HCT116 (cell line): ENCODE data around the gene MIER2. TPM values are rescaled to one million over a fixed set of nuclear protein-coding genes. Genes with fewer than 3 reads are reported as not detected.
"Not testable (repeated sequence)": the region's sequence is repeated elsewhere in the genome, so short reads cannot be mapped to it uniquely, and the experiment has no call there.

ENCODE experiments used
- ATAC-seq: fragments of 200-7000 bp; cut with Tn5 transposase; 2 replicates; pipeline ENCODE4 v1.9.1; 2020; ENCODE audit warnings: mild to moderate bottlenecking, moderate library complexity
- BruUV-seq: library from RNA; stranded (reverse); fragments of 400-500 nt; replicated peaks from 2 replicates; lab custom pipeline; 2021; lab: Mats Ljungman, UMichigan
- CTCF ChIA-PET: fragments of 300-600 bp; sonication (Branson Sonifier 250); formaldehyde crosslinking; loops from one replicate; lab custom pipeline; 2021; ENCODE audit warnings: antibody characterized with exemption; lab: Charles Lee
- POLR2A ChIA-PET: fragments of 300-600, 350-600 bp; sonication (Branson Sonifier 250); formaldehyde crosslinking; loops from one replicate; lab custom pipeline; 2021; ENCODE audit warnings: antibody characterized with exemption; lab: Charles Lee
- RAD21 ChIA-PET, 2 experiments: fragments of 300-600 bp; sonication (Branson Sonifier 250); formaldehyde crosslinking; loops; one replicate each; lab custom pipeline; 2023; ENCODE audit warnings: low total read pairs in 2 of 2; ENCODE audit not compliant: uncharacterized antibody in 2 of 2, unreplicated experiment in 2 of 2, low non-redundant PET in 1 of 2; lab: Charles Lee
- DNase-seq: peaks from one replicate; pipeline ENCODE4 v3.0.0-alpha.2; 2010; ENCODE audit warnings: low read depth, low spot score
- H2AFZ ChIP-seq: fragments of 200-600 bp; shearing (Covaris generic), sonication (generic); 2 replicates; pipeline ENCODE4 v1.6.1; 2017; ENCODE audit warnings: low read depth, mixed run types, mixed read lengths, antibody characterized with exemption, low read length; ENCODE audit not compliant: poor library complexity, severe bottlenecking
- H3K27ac ChIP-seq: 2 replicates; pipeline ENCODE4 v1.5.1; 2012; ENCODE audit warnings: low read depth, low read length
- H3K27me3 ChIP-seq: fragments of 200-600 bp; sonication (generic); 2 replicates; pipeline ENCODE4 v1.6.1; 2016; ENCODE audit warnings: mixed run types, low read length, mixed read lengths; ENCODE audit not compliant: insufficient read depth
- H3K36me3 ChIP-seq, 2 experiments: fragments of 200-500 bp in 1 of 2; fragments of 200-600 bp in 1 of 2; sonication (Bioruptor generic) in 1 of 2; sonication (generic) in 1 of 2; 2 replicates each; pipeline versions ENCODE4 v1.5.1 to v1.6.1; 2014 to 2016; ENCODE audit warnings: low read length in 2 of 2, inconsistent platforms in 1 of 2, mixed read lengths in 1 of 2, mixed run types in 1 of 2; ENCODE audit not compliant: insufficient read depth in 2 of 2, control insufficient read depth in 1 of 2
- H3K4me1 ChIP-seq, 2 experiments: fragments of 200-600 bp in 1 of 2; sonication (generic) in 1 of 2; 2 replicates each; pipeline versions ENCODE4 v1.5.1 to v1.6.1; 2012 to 2017; ENCODE audit warnings: low read length in 2 of 2, inconsistent platforms in 1 of 2, mild to moderate bottlenecking in 1 of 2, mixed read lengths in 1 of 2, mixed run types in 1 of 2, moderate library complexity in 1 of 2; ENCODE audit not compliant: insufficient read depth in 2 of 2, control insufficient read depth in 1 of 2
- H3K4me2 ChIP-seq: fragments of 200-600 bp; sonication (generic); 2 replicates; pipeline ENCODE4 v1.6.1; 2017; ENCODE audit warnings: mixed run types, low read length, mixed read lengths
- H3K4me3 ChIP-seq, 2 experiments: fragments of 200-600 bp in 1 of 2; sonication (generic) in 1 of 2; replicated peaks in 1 of 2; 2 replicates each; pipeline ENCODE4 v1.5.1; 2011 to 2016; ENCODE audit warnings: low read length in 2 of 2, control low read depth in 1 of 2, low read depth in 1 of 2, mild to moderate bottlenecking in 1 of 2, mixed read lengths in 1 of 2, mixed run types in 1 of 2
- H3K79me2 ChIP-seq: fragments of 200-600 bp; sonication (generic); 2 replicates; pipeline ENCODE4 v1.6.1; 2017; ENCODE audit warnings: mild to moderate bottlenecking, mixed run types, low read length, moderate library complexity, mixed read lengths; ENCODE audit not compliant: insufficient read depth
- H3K9ac ChIP-seq: fragments of 200-600 bp; sonication (generic); 2 replicates; pipeline ENCODE4 v1.6.1; 2016; ENCODE audit warnings: low read length, mixed read lengths
- H3K9me2 ChIP-seq: fragments of 200-600 bp; sonication (generic), shearing (Covaris generic); 2 replicates; pipeline ENCODE4 v1.6.1; 2017; ENCODE audit warnings: mixed run types, mild to moderate bottlenecking, moderate library complexity; ENCODE audit not compliant: insufficient read depth
- H3K9me3 ChIP-seq, 2 experiments: fragments of 200-500 bp in 1 of 2; fragments of 200-600 bp in 1 of 2; sonication (Bioruptor generic) in 1 of 2; sonication (generic) in 1 of 2; 2 replicates each; pipeline ENCODE4 v1.6.1; 2014 to 2017; ENCODE audit warnings: low read length in 2 of 2, mixed read lengths in 2 of 2, inconsistent platforms in 1 of 2, low read depth in 1 of 2, mild to moderate bottlenecking in 1 of 2, mixed run types in 1 of 2, moderate library complexity in 1 of 2; ENCODE audit not compliant: control insufficient read depth in 1 of 2, insufficient read depth in 1 of 2
- H4K20me1 ChIP-seq: fragments of 200-600 bp; sonication (generic), shearing (Covaris generic); 2 replicates; pipeline ENCODE4 v1.6.1; 2017; ENCODE audit warnings: mixed run types, mild to moderate bottlenecking, moderate library complexity; ENCODE audit not compliant: insufficient read depth
- ATF3 ChIP-seq: IDR thresholded peaks from 2 replicates; pipeline ENCODE4 v1.6.1; 2012
- CBX3 ChIP-seq: IDR thresholded peaks from 2 replicates; pipeline ENCODE4 v1.6.1; 2012; ENCODE audit warnings: low read depth
- CTCF ChIP-seq, 3 experiments: fragments of 200-600 bp in 1 of 3; sonication (generic) in 1 of 3; IDR thresholded peaks in 2 of 3; conservative IDR thresholded peaks in 1 of 3; 2 replicates each; pipeline ENCODE4 v1.5.1; 2012 to 2017; ENCODE audit warnings: low read depth in 2 of 3, low read length in 2 of 3, antibody characterized with exemption in 1 of 3, borderline replicate concordance in 1 of 3, control low read depth in 1 of 3, mild to moderate bottlenecking in 1 of 3, mixed read lengths in 1 of 3, mixed run types in 1 of 3, moderate library complexity in 1 of 3; ENCODE audit not compliant: insufficient read depth in 1 of 3
- EGR1 ChIP-seq: IDR thresholded peaks from 2 replicates; pipeline ENCODE4 v1.6.1; 2012; ENCODE audit warnings: low read depth
- ELF1 ChIP-seq: IDR thresholded peaks from 2 replicates; pipeline ENCODE4 v1.6.1; 2012; ENCODE audit warnings: low read depth, borderline replicate concordance
- JUND ChIP-seq: IDR thresholded peaks from 2 replicates; pipeline ENCODE4 v1.6.1; 2012
- SP1 ChIP-seq: IDR thresholded peaks from 2 replicates; pipeline ENCODE4 v1.6.1; 2012; ENCODE audit warnings: low read depth
- SRF ChIP-seq: IDR thresholded peaks from 2 replicates; pipeline ENCODE4 v1.6.1; 2012; ENCODE audit warnings: low read depth
- TCF7L2 ChIP-seq: IDR thresholded peaks from 2 replicates; pipeline ENCODE4 v1.7.0; 2011; ENCODE audit warnings: borderline replicate concordance, inconsistent platforms; ENCODE audit not compliant: insufficient read depth, insufficient read length; ENCODE audit errors: extremely low read depth
- ZFX ChIP-seq: fragments of 450-650 bp; IDR thresholded peaks from 2 replicates; pipeline ENCODE4 v1.6.1; 2017
- ZNF274 ChIP-seq: fragments of 200-500 bp; sonication (Bioruptor generic); IDR thresholded peaks from 2 replicates; pipeline ENCODE4 v1.6.1; 2014; ENCODE audit warnings: mild to moderate bottlenecking, low read depth, low read length, inconsistent platforms
- intact Hi-C: fragments of 100-400 bp; cut with micrococcal nuclease; formaldehyde crosslinking; loops from 2 replicates; pipeline ENCODE4 v1.10.0; 2022
- total RNA-seq: library from RNA; stranded (reverse); gene quantifications from one replicate; pipeline ENCODE4 v1.2.1, GENCODE V29; 2021; ENCODE audit not compliant: unreplicated experiment

Gene MIER2
- total RNA-seq, 1 experiment from 2014 or later: 41.5 TPM

GRCh38 chr19:262125-262524 is 82.5 kb downstream of the MIER2 start:
- H3K4me3 ChIP-seq: no peak overlapping the region
- H3K27me3 ChIP-seq: no peaks in the 10 kb centered on the region
- no peaks in the 10 kb centered on the region for H3K36me3 ChIP-seq
- no peak for ATAC-seq
- no peak overlapping the region for H3K4me2 ChIP-seq
- no peak overlapping the region for H3K27ac ChIP-seq
- no peak for DNase-seq
- H3K9me3 ChIP-seq: no peaks in the 10 kb centered on the region
- no peaks in the 10 kb centered on the region for H3K9me2 ChIP-seq
- peaks cover 2 to 7% of the 10 kb centered on the region in 2 experiments; a peak in 1 of 4 replicates for H3K4me1 ChIP-seq
- no peak overlapping the region for H2AFZ ChIP-seq
- H3K79me2 ChIP-seq: no peaks in the 10 kb centered on the region
- BruUV-seq: no TSS peak
- no peaks in the 10 kb centered on the region for H4K20me1 ChIP-seq
- ChIA-PET POLR2A (no interaction called here), CTCF (no interaction called here), RAD21 (no interaction called here)
- TF ChIP-seq EGR1 (no peak), ZFX (no peak), JUND (no peak), SP1 (no peak), ELF1 (no peak), CBX3 (no peak), ZNF274 (no peak), ATF3 (no peak), TCF7L2 (no peak), CTCF (IDR thresholded peaks at IDR 0.05 in 2 of 3, conservative IDR thresholded peaks at IDR 0.05 in 1 of 3; ENCODE audit: borderline replicate concordance in 1 of 3, insufficient read depth in 1 of 3, low read depth in 2 of 3, low read length in 2 of 3) (no peak), SRF (no peak)
- no peak overlapping the region for H3K9ac ChIP-seq
- intact Hi-C loops: no loop called here

- H3K9me3 ChIP-seq, H3K9ac ChIP-seq, CTCF ChIA-PET, RAD21 ChIA-PET, H3K4me2 ChIP-seq, H3K4me1 ChIP-seq, POLR2A ChIA-PET, H3K79me2 ChIP-seq, BruUV-seq, ATAC-seq, DNase-seq, H3K36me3 ChIP-seq, H3K27me3 ChIP-seq, H3K4me3 ChIP-seq, H3K27ac ChIP-seq, H3K9me2 ChIP-seq, H2AFZ ChIP-seq, intact Hi-C loops, H4K20me1 ChIP-seq: not testable (repeated sequence)
Measured at GRCh38 chr19:256804-257203, 87.8 kb downstream of the MIER2 start.

Other genes starting within 250 kb of the MIER2 start
- gene OR4F17, start 237.7 kb downstream of the MIER2 start, total RNA-seq: not detected
- 128 TPM for gene PLPP2, start 53.4 kb downstream of the MIER2 start, total RNA-seq
- gene C2CD4C, start 64.4 kb upstream of the MIER2 start, total RNA-seq: 7.1 TPM
- gene SHC2, start 116.2 kb upstream of the MIER2 start, total RNA-seq: 2.5 TPM
- gene MADCAM1, start 151.7 kb upstream of the MIER2 start, total RNA-seq: 0.57 TPM
- 19.1 TPM for gene TPGS1, start 162.7 kb upstream of the MIER2 start, total RNA-seq
- 87.4 TPM for gene CDC34, start 187.0 kb upstream of the MIER2 start, total RNA-seq
- gene GZMM, start 199.3 kb upstream of the MIER2 start, total RNA-seq: 0.59 TPM
- 603 TPM for gene BSG, start 227.8 kb upstream of the MIER2 start, total RNA-seq
- gene HCN2, start 245.1 kb upstream of the MIER2 start, total RNA-seq: 2.4 TPM